MCF 10A (cell line): Measurements from ENCODE around the gene SLC7A1. TPM values are rescaled to one million over a fixed set of nuclear protein-coding genes. Genes with fewer than 3 reads are reported as not detected.

Source experiments
- BruUV-seq: library from RNA; stranded (reverse); fragments of 400-500 nt; replicated peaks from 2 replicates; lab custom pipeline; 2021; lab: Mats Ljungman, UMichigan
- CTCF ChIA-PET: fragments of 300-600 bp; sonication (Branson Sonifier 250); formaldehyde crosslinking; extraction: SDS; loops from one replicate; lab custom pipeline; 2021; ENCODE audit warnings: antibody characterized with exemption, inconsistent platforms; lab: Yijun Ruan, JAX
- POLR2A ChIA-PET: fragments of 300-600, 350-650 bp; sonication (Branson Sonifier 250); formaldehyde crosslinking; extraction: SDS; loops from one replicate; lab custom pipeline; 2020; ENCODE audit warnings: antibody characterized with exemption, inconsistent platforms; lab: Yijun Ruan, JAX
- DNase-seq: peaks from one replicate; pipeline ENCODE4 v3.0.0-alpha.2; 2018; ENCODE audit not compliant: unreplicated experiment
- H3K27ac Mint-ChIP-seq: one replicate; pipeline ENCODE4 v1.8.0; 2022; ENCODE audit warnings: mild to moderate bottlenecking, low read depth, mixed read lengths; ENCODE audit not compliant: unreplicated experiment
- H3K27me3 Mint-ChIP-seq: one replicate; pipeline ENCODE4 v1.8.0; 2022; ENCODE audit warnings: mixed read lengths; ENCODE audit not compliant: insufficient read depth, unreplicated experiment
- H3K36me3 Mint-ChIP-seq: one replicate; pipeline ENCODE4 v1.8.0; 2022; ENCODE audit warnings: mild to moderate bottlenecking, moderate library complexity, mixed read lengths; ENCODE audit not compliant: insufficient read depth, unreplicated experiment
- H3K4me1 Mint-ChIP-seq: one replicate; pipeline ENCODE4 v1.8.0; 2022; ENCODE audit warnings: mixed read lengths; ENCODE audit not compliant: insufficient read depth, unreplicated experiment
- H3K4me3 Mint-ChIP-seq: one replicate; pipeline ENCODE4 v1.8.0; 2022; ENCODE audit warnings: mild to moderate bottlenecking, moderate library complexity, mixed read lengths; ENCODE audit not compliant: unreplicated experiment
- H3K9me3 Mint-ChIP-seq: one replicate; pipeline ENCODE4 v1.8.0; 2022; ENCODE audit warnings: mixed read lengths; ENCODE audit not compliant: unreplicated experiment
- CTCF ChIP-seq: fragments of 200-600 bp; IDR thresholded peaks from one replicate; pipeline ENCODE4 v1.8.0; 2022; ENCODE audit warnings: antibody characterized with exemption, mild to moderate bottlenecking; ENCODE audit not compliant: unreplicated experiment
- intact Hi-C: fragments of 100-400 bp; cut with micrococcal nuclease; formaldehyde crosslinking; loops from 2 replicates; pipeline ENCODE4 v1.14.1; 2022
- total RNA-seq: library from RNA; stranded (reverse); gene quantifications from 2 replicates; pipeline ENCODE4 v1.2.3, GENCODE V29; 2022

The SLC7A1 gene
- total RNA-seq, 1 experiment from 2014 or later, result 194 TPM

GRCh38 chr13:29505511-29505910, 90.0 kb downstream of the SLC7A1 start:
- Mint-ChIP-seq H3K36me3 (peaks cover 15% of the 10 kb centered on the region), H3K4me1 (no peaks in the 10 kb centered on the region), H3K4me3 (no peak overlapping the region), H3K27me3 (no peaks in the 10 kb centered on the region), H3K27ac (no peak overlapping the region), H3K9me3 (no peaks in the 10 kb centered on the region)
- ChIA-PET CTCF (interaction anchor here (0.6 to 5.9 kb wide), 4 partner anchors 63 to 1531 kb away, joined by 3 to 127 read pairs (median 5); no protein-coding TSS in a partner anchor), POLR2A (no interaction called here)
- intact Hi-C loops, result no loop called here
- BruUV-seq, result no TSS peak
- no peak for TF ChIP-seq CTCF
- no peak for DNase-seq

- H3K4me1 Mint-ChIP-seq, result no peaks in the 10 kb centered on the region
- DNase-seq, result no peak
- intact Hi-C loops, result no loop called here
- POLR2A ChIA-PET, result interaction anchor here (0.6 to 0.7 kb wide), 2 partner anchors 69 kb away, joined by 3 read pairs; no protein-coding TSS in a partner anchor
- H3K9me3 Mint-ChIP-seq, result no peaks in the 10 kb centered on the region
- CTCF ChIA-PET, result interaction anchor here (0.7 to 5.9 kb wide), 2 partner anchors 64 to 203 kb away, joined by 3 to 127 read pairs; no protein-coding TSS in a partner anchor
- no peak for TF ChIP-seq CTCF
- no TSS peak for BruUV-seq
- H3K4me3 Mint-ChIP-seq, result no peak overlapping the region
- peaks cover 15% of the 10 kb centered on the region for H3K36me3 Mint-ChIP-seq
- no peaks in the 10 kb centered on the region for H3K27me3 Mint-ChIP-seq
- no peak overlapping the region for H3K27ac Mint-ChIP-seq
Observed at GRCh38 chr13:29504691-29505090, 90.8 kb downstream of the SLC7A1 start.

- ChIA-PET CTCF (interaction anchor here (0.7 to 2.1 kb wide), 5 partner anchors 201 to 629 kb away, joined by 3 to 6 read pairs (median 3); no protein-coding TSS in a partner anchor), POLR2A (interaction anchor here (0.5 to 1.1 kb wide), 2 partner anchors 199 to 207 kb away, joined by 3 read pairs; no protein-coding TSS in a partner anchor)
- DNase-seq, result no peak
- intact Hi-C loops, result no loop called here
- TF ChIP-seq CTCF, result no peak
- H3K36me3 Mint-ChIP-seq, result peaks cover 8% of the 10 kb centered on the region
- H3K9me3 Mint-ChIP-seq, result no peaks in the 10 kb centered on the region
- no peak overlapping the region for H3K4me3 Mint-ChIP-seq
- no peaks in the 10 kb centered on the region for H3K27me3 Mint-ChIP-seq
- H3K27ac Mint-ChIP-seq, result no peak overlapping the region
- no peaks in the 10 kb centered on the region for H3K4me1 Mint-ChIP-seq
- BruUV-seq, result no TSS peak
Observed at GRCh38 chr13:29503041-29503837, 92.2 kb downstream of the SLC7A1 start.

GRCh38 chr13:29502391-29503008, 93.0 kb downstream of the SLC7A1 start:
- Mint-ChIP-seq H3K36me3 (peaks cover 6% of the 10 kb centered on the region), H3K4me1 (no peaks in the 10 kb centered on the region), H3K27ac (no peak overlapping the region), H3K4me3 (no peak overlapping the region), H3K9me3 (no peaks in the 10 kb centered on the region), H3K27me3 (no peaks in the 10 kb centered on the region)
- no peak for TF ChIP-seq CTCF
- ChIA-PET POLR2A (interaction anchor here (1.1 kb wide), 1 partner anchor 200 kb away, joined by 3 read pairs; no protein-coding TSS in a partner anchor), CTCF (interaction anchor here (0.8 to 2.1 kb wide), 6 partner anchors 204 to 630 kb away, joined by 3 to 6 read pairs (median 4); no protein-coding TSS in a partner anchor)
- intact Hi-C loops, result no loop called here
- DNase-seq, result no peak
- BruUV-seq, result no TSS peak
